Measurements from ENCODE around the gene ECI1. TPM values are rescaled to one million over a fixed set of nuclear protein-coding genes. Genes with fewer than 3 reads are reported as not detected.

The ECI1 gene
- polyA plus RNA-seq, 1 experiment: 63.9 TPM

GRCh38 chr16:2237493-2238149, 13.8 kb downstream of the ECI1 start:
- H3K36me3 ChIP-seq (ENCODE audit: control insufficient read depth, insufficient read depth, low read length): peaks cover 23% of the 10 kb centered on the region
- TF ChIP-seq, protein P1, sequence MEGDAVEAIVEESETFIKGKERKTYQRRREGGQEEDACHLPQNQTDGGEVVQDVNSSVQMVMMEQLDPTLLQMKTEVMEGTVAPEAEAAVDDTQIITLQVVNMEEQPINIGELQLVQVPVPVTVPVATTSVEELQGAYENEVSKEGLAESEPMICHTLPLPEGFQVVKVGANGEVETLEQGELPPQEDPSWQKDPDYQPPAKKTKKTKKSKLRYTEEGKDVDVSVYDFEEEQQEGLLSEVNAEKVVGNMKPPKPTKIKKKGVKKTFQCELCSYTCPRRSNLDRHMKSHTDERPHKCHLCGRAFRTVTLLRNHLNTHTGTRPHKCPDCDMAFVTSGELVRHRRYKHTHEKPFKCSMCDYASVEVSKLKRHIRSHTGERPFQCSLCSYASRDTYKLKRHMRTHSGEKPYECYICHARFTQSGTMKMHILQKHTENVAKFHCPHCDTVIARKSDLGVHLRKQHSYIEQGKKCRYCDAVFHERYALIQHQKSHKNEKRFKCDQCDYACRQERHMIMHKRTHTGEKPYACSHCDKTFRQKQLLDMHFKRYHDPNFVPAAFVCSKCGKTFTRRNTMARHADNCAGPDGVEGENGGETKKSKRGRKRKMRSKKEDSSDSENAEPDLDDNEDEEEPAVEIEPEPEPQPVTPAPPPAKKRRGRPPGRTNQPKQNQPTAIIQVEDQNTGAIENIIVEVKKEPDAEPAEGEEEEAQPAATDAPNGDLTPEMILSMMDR (IDR thresholded peaks at IDR 0.05; ENCODE audit: insufficient read depth, low read depth, low read length): no peak
- ChIA-PET CTCF (no interaction called here), POLR2A (no interaction called here)
- no peak overlapping the region for H3K4me3 ChIP-seq (ENCODE audit: low read depth, low read length)
- no peak for DNase-seq (ENCODE audit: low read depth)
- no peaks in the 10 kb centered on the region for H3K27me3 ChIP-seq (ENCODE audit: control insufficient read depth, insufficient read depth, low read length)

DNA sequence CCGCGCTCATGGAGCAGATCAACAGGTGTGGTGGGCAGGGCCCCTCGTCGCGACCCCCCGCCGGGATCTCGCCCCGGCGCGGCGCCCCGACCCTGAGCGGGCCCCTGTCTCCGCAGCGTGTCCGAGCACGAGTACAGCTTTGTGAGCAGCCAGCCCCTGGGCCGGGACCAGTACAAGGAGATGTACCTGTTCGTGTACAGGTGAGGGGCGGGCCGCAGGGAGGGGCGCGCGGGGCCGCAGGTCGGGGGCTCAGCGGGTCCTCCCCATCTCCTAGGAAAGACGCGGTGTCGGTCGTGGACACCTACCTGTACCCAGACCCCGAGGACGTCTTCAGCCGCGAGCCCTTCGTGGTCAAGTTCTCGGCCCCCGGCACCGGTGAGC, 14.3 kb downstream of the ECI1 start:
- Histone ChIP-seq H3K27me3 (ENCODE audit: control insufficient read depth, insufficient read depth, low read length) (no peaks in the 10 kb centered on the region), H3K36me3 (ENCODE audit: control insufficient read depth, insufficient read depth, low read length) (peaks cover 25% of the 10 kb centered on the region), H3K4me3 (ENCODE audit: low read depth, low read length) (no peak overlapping the region)
- POLR2A ChIA-PET: no interaction called here
- TF ChIP-seq, protein P1 (IDR thresholded peaks at IDR 0.05; ENCODE audit: insufficient read depth, low read depth, low read length): no peak
- CTCF ChIA-PET: no interaction called here
- no peak for DNase-seq (ENCODE audit: low read depth)

DNA sequence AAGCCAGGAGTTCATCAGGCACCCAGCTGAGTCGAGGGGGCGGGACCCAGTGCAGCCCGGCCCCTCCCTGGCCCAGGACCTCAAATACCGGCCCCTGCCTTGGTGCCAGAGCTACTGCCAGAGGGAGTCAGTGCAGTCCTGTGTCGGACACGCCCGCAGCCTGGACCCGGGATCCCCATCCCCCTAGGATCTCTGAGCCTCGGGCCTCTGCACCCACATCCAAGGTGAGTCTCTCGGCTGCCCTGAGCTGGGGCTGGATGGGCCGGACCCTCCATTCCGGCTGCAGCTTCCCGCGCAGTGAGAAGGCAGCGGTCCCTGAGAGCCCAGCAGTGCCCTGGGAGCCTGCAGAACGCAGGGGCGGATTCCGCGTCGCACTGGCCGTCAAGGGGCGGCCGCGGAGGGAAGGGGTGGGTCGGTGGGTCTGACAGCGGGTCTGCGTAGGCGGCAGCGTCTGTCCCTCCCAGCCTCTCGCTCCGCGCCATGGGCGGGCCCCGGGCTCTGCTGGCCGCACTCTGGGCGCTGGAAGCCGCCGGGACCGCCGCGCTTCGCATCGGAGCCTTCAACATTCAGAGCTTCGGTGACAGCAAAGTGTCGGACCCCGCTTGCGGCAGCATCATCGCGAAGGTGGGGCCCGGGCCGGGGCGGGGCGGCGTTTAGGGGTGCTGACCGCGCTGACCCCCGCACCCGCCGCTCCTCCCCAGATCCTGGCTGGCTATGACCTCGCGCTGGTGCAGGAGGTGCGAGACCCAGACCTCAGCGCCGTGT, 14.9 kb downstream of the ECI1 start, which contains the start of gene DNASE1L2:
TSS of gene DNASE1L2 (plus strand) at position 108 of the 765 bp plus-strand sequence. CDS start at position 481, 373 bp downstream.
- TF ChIP-seq, protein P1 (IDR thresholded peaks at IDR 0.05; ENCODE audit: insufficient read depth, low read depth, low read length): no peak
- CTCF ChIA-PET: no interaction called here
- POLR2A ChIA-PET: interaction anchor here (0.6 kb wide), 1 partner anchor 232 kb away, joined by 4 read pairs; no protein-coding TSS in a partner anchor
- no peak within 1 kb of the TSS; the same call in 1 of the 2 replicates for H3K4me3 ChIP-seq (ENCODE audit: low read depth, low read length)
- peaks cover 30% of the 10 kb centered on the region for H3K36me3 ChIP-seq (ENCODE audit: control insufficient read depth, insufficient read depth, low read length)
- DNase-seq (ENCODE audit: low read depth): no peak
- no peaks in the 10 kb centered on the region for H3K27me3 ChIP-seq (ENCODE audit: control insufficient read depth, insufficient read depth, low read length)

- no peak for DNase-seq (ENCODE audit: low read depth)
- Histone ChIP-seq H3K4me3 (ENCODE audit: low read depth, low read length) (no peak overlapping the region), H3K27me3 (ENCODE audit: control insufficient read depth, insufficient read depth, low read length) (no peaks in the 10 kb centered on the region), H3K36me3 (ENCODE audit: control insufficient read depth, insufficient read depth, low read length) (peaks cover 33% of the 10 kb centered on the region)
- ChIA-PET POLR2A (interaction anchor here (0.6 kb wide), 1 partner anchor 233 kb away, joined by 4 read pairs; no protein-coding TSS in a partner anchor), CTCF (no interaction called here)
- TF ChIP-seq, protein P1 (IDR thresholded peaks at IDR 0.05; ENCODE audit: insufficient read depth, low read depth, low read length): no peak
Observed at GRCh38 chr16:2235695-2236336, 15.6 kb downstream of the ECI1 start.

GRCh38 chr16:2235234-2235651, 16.1 kb downstream of the ECI1 start:
- POLR2A ChIA-PET: no interaction called here
- DNase-seq (ENCODE audit: low read depth): no peak
- CTCF ChIA-PET: no interaction called here
- TF ChIP-seq, protein P1 (IDR thresholded peaks at IDR 0.05; ENCODE audit: insufficient read depth, low read depth, low read length): no peak
- Histone ChIP-seq H3K36me3 (ENCODE audit: control insufficient read depth, insufficient read depth, low read length) (peaks cover 33% of the 10 kb centered on the region), H3K27me3 (ENCODE audit: control insufficient read depth, insufficient read depth, low read length) (no peaks in the 10 kb centered on the region), H3K4me3 (ENCODE audit: low read depth, low read length) (no peak overlapping the region)

All from BJ (cell line).